Breast epithelium (tissue), 3 donors: ENCODE results near the gene NCDN.

Source experiments
- POLR2A ChIP-seq: fragments of 450-650 bp; IDR thresholded peaks from one replicate; pipeline ENCODE4 v1.6.1; 2016; ENCODE audit warnings: antibody characterized with exemption, mild to moderate bottlenecking, moderate library complexity
- TF ChIP-seq, protein P1 (sequence below), 3 donors: fragments of 450-650 bp; IDR thresholded peaks; one replicate each; pipeline ENCODE4 v1.5.1; 2016 to 2017; ENCODE audit warnings: antibody characterized with exemption in 3 of 3, mild to moderate bottlenecking in 3 of 3, moderate library complexity in 3 of 3

DNA sequence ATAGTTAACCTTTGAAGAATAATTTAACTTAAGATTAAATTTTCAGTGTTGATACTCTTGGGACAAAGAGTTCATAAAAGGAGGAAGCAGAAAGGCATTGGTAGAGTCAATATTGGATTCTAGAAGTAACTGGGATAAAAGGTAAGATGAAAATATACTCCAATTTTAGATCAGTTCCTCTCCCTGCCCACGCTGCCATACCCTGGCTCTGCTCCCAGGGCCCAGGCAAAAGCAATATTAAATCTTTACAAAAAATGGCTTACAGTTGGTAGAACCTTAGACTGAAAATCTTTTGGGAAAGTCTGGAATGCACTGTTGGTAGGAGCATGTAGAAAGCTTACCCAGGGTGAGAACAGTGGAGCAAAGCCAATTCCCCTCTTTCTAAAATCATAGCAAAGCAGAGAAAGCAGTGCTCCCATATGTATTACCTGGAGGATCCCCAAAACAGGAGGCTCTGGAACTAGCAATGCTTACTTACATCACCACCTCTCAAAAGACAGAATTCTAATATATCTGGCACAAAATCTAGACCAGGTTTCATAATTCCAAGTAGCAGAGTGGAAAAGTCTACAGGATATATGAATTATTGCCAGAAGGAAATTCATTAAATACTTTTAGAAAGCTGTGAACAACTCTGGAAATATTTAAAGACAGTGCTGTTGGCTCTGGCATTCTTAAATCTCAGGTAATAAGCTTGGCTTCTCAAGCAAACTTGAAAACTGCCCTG is 24.9 kb upstream of the NCDN start:
- TF ChIP-seq, protein P1, sequence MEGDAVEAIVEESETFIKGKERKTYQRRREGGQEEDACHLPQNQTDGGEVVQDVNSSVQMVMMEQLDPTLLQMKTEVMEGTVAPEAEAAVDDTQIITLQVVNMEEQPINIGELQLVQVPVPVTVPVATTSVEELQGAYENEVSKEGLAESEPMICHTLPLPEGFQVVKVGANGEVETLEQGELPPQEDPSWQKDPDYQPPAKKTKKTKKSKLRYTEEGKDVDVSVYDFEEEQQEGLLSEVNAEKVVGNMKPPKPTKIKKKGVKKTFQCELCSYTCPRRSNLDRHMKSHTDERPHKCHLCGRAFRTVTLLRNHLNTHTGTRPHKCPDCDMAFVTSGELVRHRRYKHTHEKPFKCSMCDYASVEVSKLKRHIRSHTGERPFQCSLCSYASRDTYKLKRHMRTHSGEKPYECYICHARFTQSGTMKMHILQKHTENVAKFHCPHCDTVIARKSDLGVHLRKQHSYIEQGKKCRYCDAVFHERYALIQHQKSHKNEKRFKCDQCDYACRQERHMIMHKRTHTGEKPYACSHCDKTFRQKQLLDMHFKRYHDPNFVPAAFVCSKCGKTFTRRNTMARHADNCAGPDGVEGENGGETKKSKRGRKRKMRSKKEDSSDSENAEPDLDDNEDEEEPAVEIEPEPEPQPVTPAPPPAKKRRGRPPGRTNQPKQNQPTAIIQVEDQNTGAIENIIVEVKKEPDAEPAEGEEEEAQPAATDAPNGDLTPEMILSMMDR (IDR thresholded peaks at IDR 0.05): no peak
- no peak for TF ChIP-seq POLR2A
